ENCODE measurements around the gene VSNL1. TPM values are rescaled to one million over a fixed set of nuclear protein-coding genes. Genes with fewer than 3 reads are reported as not detected.

VSNL1 gene
- total RNA-seq, 1 donor from 2014 or later = 0.39 TPM

DNA sequence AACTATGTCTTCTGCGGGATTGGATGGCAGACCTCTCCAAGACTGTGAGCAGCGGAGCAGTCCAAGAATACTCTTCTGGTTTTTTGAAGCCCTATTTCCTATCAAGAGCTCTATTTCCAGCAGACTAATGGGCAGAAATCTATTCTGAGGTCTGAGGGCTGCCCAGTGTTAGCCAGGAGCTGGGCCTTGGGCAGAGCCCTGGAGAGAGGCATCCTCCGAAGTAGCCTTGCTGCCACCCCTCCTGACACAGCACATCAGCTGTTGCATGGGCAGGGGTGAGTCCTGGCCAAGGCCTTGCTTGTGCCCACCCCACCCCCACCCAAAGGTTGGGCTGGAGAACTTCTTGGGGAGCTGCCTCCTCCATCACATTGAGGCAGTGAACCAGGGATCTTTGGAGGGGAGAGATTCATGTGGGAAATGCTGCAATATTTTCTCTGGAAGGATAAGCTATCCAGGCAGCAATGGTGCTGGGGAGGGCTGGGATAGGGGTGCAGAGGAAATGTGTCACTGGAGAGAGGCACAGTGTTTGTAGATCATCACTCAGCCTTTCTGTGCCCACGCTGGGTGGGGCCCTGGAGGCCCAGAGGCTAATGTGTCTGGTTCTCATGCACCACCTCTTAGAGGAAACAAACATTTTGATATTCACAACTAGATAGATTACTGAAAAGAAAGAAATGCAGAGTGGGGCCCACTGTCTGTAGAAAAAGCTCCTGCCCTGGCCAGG, 104.7 kb downstream of the VSNL1 start:
- DNase-seq (ENCODE audit: low spot score) = no peak

DNA sequence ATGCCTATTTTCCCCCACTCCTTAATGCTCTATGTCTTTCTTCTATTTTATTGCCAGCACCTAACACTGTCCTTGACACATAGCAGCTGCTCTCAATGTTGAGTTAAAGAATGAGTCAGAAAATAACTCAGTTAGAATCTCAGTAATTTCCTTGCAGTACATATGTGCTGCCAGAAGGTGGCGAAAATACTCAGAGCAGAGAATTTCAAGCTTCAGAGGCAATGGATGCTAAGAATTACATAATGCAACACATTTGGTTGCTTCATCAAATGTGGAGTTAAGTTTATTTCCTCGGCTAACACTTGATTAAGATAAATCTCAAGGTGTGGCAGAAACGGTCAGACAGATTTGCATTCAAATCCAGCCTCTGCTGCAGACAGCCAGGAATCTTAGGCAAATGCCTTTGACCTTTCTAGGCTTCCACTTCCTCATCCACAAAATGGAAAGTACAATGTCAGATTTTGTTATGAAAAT, 105.6 kb downstream of the VSNL1 start:
- DNase-seq (ENCODE audit: low spot score) = peak; percentile 69

DNA sequence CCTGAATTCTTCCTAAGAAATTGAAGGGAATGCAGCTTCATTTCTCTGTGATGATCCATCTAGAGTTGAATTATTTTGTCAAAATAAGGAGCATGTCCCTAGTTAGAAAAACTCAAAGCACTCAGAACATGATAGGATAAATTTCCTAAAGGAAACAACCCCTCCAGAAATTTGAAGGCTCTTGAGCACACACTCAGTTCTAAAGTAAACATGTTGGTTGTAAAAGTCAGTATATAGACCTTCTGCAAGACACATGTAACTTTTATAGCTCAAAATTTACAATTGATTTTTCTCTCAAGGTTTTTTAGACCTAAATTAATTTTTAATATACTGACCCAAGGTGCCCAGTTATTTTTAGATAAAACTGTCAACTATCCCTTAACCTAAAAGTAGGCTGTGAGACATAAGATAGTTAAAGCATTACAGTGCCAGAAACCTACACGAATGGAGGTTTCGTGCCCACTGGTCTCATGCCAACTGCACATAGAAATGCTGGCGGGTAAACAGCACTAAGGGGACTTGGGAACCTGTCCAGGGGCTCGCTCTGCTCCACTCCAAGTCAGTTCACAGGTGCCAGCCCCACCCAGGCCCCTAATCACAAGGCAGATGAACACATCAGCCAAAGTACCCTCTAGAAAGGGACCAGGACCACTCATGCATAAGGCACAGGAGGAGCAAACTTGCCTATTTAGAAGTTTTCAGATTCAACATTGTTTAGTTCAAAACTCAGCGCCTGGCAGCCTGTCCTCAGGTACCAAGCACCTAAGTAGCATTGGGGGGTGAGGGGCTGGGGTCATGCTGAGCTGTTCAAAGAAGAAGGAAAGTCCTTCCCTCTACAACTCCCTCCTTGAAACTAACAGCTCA, 106.6 kb downstream of the VSNL1 start:
- DNase-seq (ENCODE audit: low spot score) = no peak

DNA sequence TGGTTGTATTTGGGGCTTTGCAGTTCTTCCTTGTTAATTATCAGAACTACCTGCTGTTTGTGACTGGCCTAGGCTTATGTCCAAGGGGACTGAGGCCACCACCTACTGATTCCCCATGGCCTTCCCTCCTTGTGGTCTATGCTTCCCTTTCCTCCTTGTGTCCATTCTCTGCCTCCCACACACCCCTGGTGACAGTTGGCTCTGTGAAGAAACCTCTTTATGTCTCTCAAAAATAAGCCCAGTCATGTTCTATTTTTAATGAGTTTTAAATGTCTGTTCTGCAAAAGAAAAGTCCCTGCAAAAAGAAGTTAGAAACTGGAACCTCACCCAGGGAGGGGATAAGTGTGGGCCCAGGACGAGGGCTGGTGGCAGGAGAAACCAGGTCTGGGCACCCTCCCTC, 108.1 kb downstream of the VSNL1 start:
- no peak for DNase-seq (ENCODE audit: low spot score)

DNA sequence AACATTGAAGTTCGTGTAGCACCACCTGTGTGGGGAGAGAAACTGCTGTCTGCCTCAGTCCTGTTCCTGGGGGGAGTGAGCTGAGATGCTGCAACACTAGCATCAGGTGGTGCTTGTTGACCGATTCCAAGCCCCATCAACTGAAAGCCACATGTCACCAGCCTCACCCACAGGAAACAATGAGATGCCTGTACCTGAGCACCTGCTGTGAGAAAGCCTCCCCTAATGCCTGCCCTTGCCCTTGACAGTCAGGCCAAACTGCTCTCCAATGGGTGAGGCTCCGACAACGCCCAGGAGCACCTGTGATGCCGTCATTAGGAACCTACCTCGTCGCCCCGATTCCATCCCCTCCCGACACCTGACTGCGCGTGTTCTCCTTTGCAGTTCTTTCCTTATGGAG, 108.5 kb downstream of the VSNL1 start:
- DNase-seq (ENCODE audit: low spot score) = no peak

DNA sequence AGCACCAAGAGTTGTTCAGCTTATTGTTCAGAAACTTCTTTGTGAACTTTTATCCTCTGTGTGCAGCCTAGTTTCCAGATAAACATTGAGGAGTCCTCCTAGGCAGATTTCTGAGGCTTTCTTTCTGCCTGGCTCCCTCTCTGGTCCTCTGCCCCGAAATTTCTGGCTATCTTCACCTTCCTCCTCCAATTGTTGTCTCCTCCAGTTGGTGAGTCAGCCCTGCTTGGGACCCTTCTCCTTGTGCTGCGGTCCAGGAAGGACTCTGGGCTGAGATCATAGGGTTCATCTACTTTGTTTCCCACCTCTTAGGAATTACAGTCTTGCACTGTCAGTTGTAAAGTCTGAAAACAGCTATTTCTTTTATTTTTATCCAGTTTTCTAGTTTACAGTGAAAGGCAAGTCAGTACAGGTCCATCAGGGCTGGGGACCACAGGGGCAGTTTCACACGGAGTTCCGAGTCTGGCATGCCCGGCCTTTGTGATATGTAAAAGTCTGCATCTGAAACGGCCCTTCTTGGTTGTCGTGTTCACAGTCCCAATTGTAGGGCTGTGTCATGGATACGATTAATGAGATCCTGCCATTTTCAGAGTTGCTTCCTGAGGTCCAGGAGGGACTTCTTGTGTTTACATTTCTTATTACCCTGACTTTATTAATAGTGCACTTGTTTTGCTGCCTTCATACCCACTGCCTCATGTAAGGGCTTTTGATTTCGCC, 112.3 kb downstream of the VSNL1 start:
- DNase-seq (ENCODE audit: low spot score) = no peak

DNA sequence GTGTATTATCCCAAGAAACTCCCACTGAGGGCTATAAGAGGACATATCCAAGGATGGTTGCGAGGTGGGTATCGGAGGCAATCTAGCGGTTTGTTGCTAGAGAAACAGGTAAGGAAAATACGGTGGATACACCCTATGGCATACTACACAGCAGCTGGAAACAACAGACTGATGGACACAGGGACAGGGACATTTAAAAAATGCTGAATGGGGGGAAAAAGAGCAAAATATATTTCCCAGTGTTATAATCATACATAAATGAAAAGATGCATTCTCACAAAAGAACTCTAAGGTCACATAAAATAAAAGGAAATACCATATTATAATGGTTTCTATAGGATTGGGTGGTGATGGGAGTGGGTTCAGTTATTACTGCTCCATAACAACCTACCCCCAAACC, 117.3 kb downstream of the VSNL1 start:
- no peak for DNase-seq (ENCODE audit: low spot score)

DNA sequence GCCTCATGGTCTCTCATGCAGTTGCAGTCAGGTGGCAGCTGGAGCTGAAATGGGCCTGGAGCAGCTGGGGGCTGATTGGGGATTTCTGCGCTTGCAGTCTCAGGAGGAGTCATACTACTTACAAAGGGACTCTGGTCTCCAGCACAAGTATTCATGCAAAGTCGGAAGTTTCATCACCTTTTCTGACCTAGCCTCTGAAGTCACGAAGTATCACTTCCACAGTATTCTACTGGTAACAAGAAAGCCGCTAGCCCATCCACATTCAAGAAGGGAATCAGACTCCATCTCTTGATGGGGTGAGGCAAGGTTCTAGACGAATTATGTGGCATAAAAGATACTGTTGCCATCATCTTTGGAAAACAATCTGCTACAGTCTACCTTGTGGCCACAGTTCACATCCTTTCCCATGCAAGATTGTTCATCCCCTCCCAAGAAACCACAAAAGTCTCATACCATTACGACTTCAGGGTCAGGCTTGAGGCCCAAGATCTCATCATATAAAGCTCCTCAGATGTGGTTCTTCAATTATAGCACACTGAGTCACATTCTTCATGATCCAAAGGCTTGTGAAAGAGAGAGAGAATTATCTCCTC, 117.9 kb downstream of the VSNL1 start:
- no peak for DNase-seq (ENCODE audit: low spot score)

DNA sequence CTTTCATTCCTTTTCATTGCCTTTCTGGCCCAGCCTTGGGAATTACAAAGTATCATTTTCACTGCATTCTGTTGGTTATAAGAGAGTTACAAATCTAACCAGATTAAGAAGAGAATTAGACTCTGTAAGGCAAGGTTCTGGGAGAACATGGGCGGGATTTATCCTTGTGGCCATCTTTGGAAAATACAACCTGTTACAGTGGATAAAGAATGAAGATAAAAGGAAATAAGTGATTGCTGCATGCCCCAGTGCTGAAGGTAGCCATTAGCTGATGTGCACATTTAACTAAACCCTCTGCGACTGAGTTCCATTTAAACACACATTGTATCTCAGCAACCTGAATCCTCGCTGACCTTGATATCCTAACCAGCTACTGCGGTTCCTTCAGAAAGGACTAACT, 119.7 kb downstream of the VSNL1 start:
- DNase-seq (ENCODE audit: low spot score) = no peak

DNA sequence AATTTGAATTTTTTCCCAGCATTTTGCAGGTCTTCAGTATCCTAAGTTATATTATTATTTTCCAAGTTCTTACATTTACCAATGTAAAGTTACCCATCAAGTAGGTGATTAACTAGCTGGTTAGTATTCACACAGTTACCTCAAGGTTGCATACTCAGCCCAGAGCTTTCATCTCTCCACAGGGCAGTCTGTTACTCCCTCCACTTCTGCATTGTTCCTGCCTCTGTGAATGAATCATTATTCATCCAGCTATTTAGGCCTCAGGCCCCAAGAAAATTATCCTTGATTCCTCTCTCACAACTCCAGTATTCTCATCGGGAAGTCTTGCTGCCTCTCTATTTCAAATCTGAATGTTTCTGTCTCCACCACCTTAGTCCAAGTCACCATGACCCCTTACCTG, 121.0 kb downstream of the VSNL1 start:
- DNase-seq (ENCODE audit: low spot score) = no peak

DNA sequence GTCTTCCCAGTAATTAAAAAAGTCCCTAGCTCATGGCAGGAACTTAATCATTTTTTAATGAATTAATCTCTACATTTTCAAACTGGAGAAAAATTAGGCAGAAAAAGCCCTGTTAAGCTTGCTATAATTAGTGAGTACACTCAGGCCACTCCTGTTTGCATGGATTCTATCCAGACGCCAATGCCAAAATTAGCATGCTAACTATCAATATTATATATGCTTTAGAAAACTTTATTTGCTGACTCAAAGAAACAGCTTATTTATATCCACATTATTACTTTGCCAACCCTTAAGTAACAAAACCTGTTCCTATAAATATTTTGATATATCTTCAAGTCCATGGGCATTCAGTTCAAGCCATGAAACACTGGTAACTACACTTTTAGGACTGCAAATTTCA, 122.2 kb downstream of the VSNL1 start:
- DNase-seq (ENCODE audit: low spot score) = no peak

DNA sequence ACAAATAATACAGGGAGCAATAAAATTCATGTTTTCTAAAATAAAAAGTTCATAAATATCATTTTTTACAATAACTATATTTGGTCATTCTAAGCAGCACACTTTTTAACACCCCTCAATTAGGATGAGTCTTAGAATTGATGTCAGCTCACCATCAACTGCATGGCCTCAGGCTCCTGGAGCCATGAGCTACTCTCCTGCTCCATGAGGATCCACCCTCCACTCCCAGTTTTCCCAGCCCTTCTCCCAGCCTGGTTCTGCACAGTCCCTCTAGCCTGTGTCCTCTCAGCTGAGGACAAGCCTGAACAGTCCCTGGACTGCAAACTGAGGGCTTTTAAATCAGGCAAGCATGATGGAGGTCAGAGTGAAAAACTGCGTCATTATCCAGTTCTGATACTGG, 124.0 kb downstream of the VSNL1 start:
- no peak for DNase-seq (ENCODE audit: low spot score)

DNA sequence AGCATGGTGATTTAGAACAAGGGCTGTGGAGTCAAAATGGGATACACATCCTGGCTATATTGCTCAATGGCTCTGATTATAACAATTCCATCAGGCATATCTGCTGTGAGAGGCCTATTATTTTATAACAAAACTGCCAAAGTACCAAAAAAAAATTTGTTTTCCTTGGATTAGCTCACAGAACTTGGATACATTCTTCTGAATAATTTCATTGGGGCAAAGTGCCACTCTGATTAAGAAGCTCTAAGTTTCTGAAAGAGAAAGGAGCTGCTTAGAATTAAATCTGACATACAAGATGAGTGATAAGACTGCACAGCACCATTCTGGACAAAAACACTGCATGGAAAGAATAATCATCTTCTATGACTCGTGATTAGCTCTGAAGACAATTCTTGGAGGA, 127.4 kb downstream of the VSNL1 start:
- DNase-seq (ENCODE audit: low spot score) = no peak

DNA sequence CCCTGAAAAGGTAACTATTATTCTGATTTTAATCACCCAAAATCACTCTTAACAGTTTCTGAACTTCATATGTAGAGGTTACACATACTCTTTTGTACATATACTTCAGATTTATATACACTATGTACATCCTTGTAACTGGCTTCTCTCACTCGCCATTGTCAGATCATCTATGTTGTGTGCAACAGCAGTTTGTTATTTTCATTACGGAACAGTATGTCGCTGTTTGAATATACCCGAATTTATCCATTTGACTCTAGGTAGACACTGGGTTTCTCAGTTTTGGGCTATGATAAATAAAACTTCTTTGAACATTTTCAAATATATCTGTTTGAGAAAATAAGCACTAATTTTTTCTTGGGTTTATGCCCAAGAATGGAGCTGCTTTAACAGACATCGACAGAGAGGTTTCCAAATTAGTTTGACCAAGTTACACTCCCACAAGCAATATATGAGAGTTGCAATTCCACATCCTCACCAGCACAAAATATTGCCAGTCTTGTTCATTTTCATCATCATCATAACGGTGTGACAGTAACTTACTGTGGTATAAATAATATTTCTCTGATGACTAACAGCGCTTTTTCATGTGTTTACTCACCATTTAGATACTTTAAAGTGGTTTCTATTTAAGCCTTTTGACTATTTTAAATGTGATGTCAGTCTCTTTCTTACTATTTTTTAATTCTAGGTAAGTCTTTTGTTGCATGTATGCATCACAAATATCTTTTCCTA, 132.3 kb downstream of the VSNL1 start:
- no peak for DNase-seq (ENCODE audit: low spot score)

DNA sequence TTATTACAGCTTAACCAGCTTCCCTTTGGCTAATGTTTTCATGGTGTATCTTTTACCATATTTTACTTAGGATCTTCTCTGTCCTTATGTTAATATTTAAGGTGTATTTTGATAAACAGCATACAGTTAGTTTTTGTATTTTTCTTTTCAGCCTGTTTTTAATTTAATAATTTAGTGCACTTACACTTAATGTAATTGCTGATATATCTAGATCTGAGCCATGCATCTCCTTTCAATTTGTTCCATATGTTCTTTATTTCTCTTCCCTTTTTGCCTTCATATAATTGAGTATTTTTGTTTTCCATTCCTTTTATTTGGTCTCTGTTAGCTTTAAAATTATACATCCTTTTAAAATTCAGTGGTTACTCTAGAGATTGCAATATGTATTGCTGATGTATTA, 134.3 kb downstream of the VSNL1 start:
- no peak for DNase-seq (ENCODE audit: low spot score)

DNA sequence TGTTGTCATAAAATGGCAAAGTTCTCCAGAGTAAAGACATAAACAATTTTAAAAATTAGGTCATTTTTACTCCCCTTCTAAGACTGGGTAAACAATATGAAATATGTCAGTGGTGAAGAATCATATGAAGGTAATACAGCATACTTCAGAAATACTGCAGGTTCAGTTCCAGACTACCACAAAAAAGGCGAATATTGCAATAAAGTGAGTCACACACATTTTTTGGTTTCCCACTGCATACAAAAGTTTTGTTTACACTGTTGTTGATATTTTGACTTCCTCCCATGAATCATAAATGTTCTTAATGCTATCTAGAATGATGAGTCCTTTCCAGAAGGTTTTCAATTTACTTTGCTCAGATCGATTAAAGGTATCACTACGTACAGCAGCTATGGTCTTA, 139.6 kb downstream of the VSNL1 start:
- DNase-seq (ENCODE audit: low spot score) = no peak

DNA sequence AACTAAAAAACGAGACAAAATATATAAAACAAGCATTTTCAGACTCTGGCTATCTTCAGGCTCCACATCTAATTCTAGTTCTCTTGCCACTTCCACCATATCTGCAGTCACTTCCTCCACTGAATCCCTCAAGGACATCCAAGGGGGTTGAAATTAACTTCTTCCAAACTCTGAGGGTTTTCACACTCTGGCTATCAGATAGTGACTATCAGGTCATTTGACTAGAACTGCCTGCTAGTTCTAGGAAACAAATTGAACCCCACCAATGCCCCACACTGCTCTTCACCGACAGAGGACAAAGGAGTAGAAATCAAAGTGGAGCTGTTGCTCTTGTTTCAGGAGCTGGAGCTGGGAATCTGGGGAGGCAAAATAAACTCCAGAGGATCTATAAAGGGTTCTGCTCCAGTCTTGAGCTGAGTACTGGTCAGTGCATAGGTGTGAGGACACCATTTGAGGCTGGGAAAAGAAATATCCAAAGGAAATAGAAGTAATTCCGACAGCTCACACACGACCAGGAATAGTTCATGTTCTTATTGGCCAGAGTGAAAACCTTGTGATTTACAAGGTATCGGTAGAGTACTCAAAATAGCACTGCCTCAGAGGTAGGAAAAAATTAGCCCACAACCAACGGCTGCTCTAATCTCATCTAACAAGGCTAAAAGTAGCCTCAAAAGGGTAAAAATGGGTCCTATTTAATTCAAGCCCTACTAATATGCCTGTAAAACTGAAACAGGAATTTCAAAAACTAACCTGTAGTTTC, 141.8 kb downstream of the VSNL1 start:
- no peak for DNase-seq (ENCODE audit: low spot score)

DNA sequence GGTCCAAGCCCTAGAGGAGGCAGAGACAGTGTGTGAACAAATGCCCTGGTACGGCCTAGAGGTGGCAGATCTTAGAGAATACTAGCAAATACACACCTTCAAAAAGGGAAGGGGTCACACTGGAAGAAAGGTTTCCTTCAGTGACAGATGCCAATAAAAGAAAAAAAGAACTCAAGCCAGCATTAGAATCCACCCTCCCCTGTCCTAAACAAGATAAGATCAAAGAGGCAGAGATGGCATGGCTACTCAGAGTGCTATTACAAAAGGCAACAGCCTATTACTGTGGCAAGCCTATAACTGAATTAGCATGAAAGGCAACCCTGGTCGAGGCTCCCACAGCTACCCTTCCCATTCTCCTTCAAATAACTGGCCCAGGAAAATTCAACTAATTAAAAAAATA, 143.5 kb downstream of the VSNL1 start:
- no peak for DNase-seq (ENCODE audit: low spot score)

DNA sequence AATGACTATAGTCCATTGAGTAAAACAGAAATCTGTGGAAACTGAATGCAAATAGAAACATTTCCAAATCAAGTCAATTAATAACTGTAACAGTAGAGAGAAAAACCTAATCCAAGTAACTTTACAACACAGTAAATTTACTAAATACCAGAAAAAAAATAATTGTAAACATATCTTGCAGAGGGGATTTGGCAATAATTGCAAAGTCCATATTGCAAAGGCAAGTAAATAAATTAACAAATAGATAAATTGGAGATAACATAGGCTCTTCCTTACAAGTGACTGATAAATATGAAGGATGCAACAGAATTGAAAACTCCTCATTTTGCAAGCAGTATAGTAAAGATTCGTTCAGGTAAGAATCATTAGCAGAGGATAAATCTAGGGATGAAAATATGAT, 148.1 kb downstream of the VSNL1 start:
- DNase-seq (ENCODE audit: low spot score) = no peak

DNA sequence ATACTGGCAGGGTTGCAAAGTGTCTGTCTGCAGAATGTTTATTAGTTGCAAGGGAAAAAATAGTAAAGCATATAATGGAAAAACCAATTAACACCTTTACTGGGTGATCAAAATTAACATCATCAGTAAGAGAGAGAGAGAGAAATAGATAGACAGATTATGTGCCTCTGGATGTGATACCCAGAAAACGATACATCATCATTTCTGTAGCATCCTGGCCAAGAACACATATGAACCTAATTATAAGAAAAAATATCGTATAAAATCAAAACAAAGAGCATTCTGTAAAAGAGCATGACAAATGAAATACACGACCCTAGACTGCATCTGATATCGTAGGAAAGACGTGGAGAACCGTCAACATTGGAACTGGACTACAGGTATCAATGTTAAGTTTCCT, 148.5 kb downstream of the VSNL1 start:
- no peak for DNase-seq (ENCODE audit: low spot score)

DNA sequence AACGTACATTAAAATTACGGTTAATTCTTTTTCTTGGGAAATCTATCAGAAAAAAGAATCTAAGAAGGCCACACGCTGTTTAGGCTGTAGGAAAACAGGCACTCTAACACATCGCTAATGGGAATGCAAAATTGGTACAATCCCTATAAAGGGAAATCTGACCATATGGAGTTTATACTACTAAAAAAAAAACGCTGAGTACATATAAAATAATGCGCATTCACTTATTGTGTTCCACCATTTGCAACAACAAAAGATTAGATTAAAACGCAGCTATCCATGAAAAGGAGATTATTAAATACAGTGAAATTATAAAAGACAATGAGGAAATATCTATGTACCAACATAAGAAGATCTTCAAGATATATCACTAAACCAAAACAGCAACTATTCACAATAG, 150.3 kb downstream of the VSNL1 start:
- no peak for DNase-seq (ENCODE audit: low spot score)
